H1 (cell line): ENCODE results near the gene KRTAP3-2.

Experiments
- GABPA ChIP-seq: IDR thresholded peaks from 2 replicates; pipeline ENCODE4 v1.6.1; 2011; ENCODE audit warnings: mild to moderate bottlenecking, low read length, moderate library complexity, borderline replicate concordance; ENCODE audit not compliant: insufficient read depth
- POLR2A ChIP-seq, 2 experiments: IDR thresholded peaks; 1 replicate in 1 of 2; 2 replicates in 1 of 2; pipeline ENCODE4 v1.6.1; 2011; ENCODE audit warnings: low read depth in 2 of 2, low read length in 2 of 2, mild to moderate bottlenecking in 2 of 2; ENCODE audit errors: control extremely low read depth in 1 of 2
- RAD21 ChIP-seq, 2 experiments: IDR thresholded peaks in 1 of 2; conservative IDR thresholded peaks in 1 of 2; 2 replicates each; pipeline ENCODE4 v1.6.1; 2011; ENCODE audit warnings: low read depth in 2 of 2, low read length in 2 of 2, improper control_type of control experiment in 1 of 2, inconsistent platforms in 1 of 2, mild to moderate bottlenecking in 1 of 2, moderate library complexity in 1 of 2
- RFX5 ChIP-seq: IDR thresholded peaks from 2 replicates; pipeline ENCODE4 v1.6.1; 2011; ENCODE audit warnings: low read depth, low read length, improper control_type of control experiment, borderline replicate concordance
- ZNF274 ChIP-seq: IDR thresholded peaks from 2 replicates; pipeline ENCODE4 v1.7.0; 2012; ENCODE audit warnings: low read length, borderline replicate concordance; ENCODE audit errors: extremely low read depth
- TF ChIP-seq, protein P1 (sequence below), 3 experiments: IDR thresholded peaks; 1 replicate in 2 of 3; 2 replicates in 1 of 3; pipeline versions ENCODE4 v1.5.1 to v1.6.1; 2011; ENCODE audit warnings: low read length in 3 of 3, mild to moderate bottlenecking in 3 of 3, inconsistent platforms in 2 of 3, low read depth in 1 of 3, moderate library complexity in 1 of 3; ENCODE audit not compliant: insufficient read depth in 1 of 3; ENCODE audit errors: control extremely low read depth in 1 of 3

DNA sequence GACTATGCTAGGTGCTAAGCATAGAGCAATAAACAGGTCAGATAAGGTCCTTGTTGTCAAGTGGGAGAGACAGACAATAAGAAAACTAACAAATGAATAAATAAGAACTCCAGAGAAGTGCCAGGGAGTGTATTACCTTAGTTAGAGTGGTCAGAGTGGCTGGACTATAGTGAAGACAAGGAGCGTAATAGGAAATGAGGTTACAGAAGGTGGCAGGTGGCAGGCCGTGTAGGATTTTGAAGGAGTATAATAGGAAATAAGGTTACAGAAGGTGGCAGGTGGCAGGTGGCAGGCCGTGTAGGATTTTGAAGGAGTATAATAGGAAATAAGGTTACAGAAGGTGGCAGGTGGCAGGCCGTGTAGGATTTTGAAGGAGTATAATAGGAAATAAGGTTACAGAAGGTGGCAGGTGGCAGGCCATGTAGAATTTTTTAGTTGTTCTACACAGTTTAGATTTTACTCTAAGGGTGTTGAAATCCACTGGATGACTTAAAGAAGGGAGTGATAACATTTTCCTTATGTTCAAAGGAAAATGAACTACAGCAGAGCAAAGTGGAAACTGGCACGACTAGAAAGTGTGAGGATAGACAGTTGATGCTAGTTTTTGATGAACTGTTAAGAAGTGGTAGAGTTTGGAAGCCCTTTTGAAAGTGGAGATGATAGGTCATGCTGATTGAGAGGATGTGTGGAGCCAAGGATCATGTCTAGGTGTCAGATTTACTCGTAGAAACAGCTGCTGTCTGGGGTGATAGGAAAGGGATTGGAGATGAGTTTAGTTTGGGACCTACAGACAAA is 12.8 kb upstream of the KRTAP3-2 start:
- TF ChIP-seq, protein P1, sequence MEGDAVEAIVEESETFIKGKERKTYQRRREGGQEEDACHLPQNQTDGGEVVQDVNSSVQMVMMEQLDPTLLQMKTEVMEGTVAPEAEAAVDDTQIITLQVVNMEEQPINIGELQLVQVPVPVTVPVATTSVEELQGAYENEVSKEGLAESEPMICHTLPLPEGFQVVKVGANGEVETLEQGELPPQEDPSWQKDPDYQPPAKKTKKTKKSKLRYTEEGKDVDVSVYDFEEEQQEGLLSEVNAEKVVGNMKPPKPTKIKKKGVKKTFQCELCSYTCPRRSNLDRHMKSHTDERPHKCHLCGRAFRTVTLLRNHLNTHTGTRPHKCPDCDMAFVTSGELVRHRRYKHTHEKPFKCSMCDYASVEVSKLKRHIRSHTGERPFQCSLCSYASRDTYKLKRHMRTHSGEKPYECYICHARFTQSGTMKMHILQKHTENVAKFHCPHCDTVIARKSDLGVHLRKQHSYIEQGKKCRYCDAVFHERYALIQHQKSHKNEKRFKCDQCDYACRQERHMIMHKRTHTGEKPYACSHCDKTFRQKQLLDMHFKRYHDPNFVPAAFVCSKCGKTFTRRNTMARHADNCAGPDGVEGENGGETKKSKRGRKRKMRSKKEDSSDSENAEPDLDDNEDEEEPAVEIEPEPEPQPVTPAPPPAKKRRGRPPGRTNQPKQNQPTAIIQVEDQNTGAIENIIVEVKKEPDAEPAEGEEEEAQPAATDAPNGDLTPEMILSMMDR (IDR thresholded peaks at IDR 0.05; ENCODE audit: control extremely low read depth in 1 of 3, insufficient read depth in 1 of 3, low read depth in 1 of 3, low read length in 3 of 3) = no peak
- no peak for TF ChIP-seq GABPA
- TF ChIP-seq RFX5 = no peak
- TF ChIP-seq RAD21 (IDR thresholded peaks at IDR 0.05 in 1 of 2, conservative IDR thresholded peaks at IDR 0.05 in 1 of 2; ENCODE audit: low read depth in 2 of 2, low read length in 2 of 2) = no peak
- no peak for TF ChIP-seq ZNF274
- no peak for TF ChIP-seq POLR2A (IDR thresholded peaks at IDR 0.05; ENCODE audit: control extremely low read depth in 1 of 2, low read depth in 2 of 2, low read length in 2 of 2)
